ENCODE measurements around the gene KCTD21.

Gene KCTD21

GRCh38 chr11:78199653-78200015 lies 11.2 kb upstream of the KCTD21 start:
- DNase-seq (ENCODE audit: low read depth), result no peak
- H3K4me3 ChIP-seq (ENCODE audit: low read length), result no peak overlapping the region
- no peak for TF ChIP-seq CTCF (conservative IDR thresholded peaks at IDR 0.05; ENCODE audit: low read depth, low read length)

- no peak overlapping the region for H3K4me3 ChIP-seq (ENCODE audit: low read length)
- TF ChIP-seq CTCF (conservative IDR thresholded peaks at IDR 0.05; ENCODE audit: low read depth, low read length), result no peak
- no peak for DNase-seq (ENCODE audit: low read depth)
Observed at GRCh38 chr11:78199015-78199652, 10.7 kb upstream of the KCTD21 start.

DNA sequence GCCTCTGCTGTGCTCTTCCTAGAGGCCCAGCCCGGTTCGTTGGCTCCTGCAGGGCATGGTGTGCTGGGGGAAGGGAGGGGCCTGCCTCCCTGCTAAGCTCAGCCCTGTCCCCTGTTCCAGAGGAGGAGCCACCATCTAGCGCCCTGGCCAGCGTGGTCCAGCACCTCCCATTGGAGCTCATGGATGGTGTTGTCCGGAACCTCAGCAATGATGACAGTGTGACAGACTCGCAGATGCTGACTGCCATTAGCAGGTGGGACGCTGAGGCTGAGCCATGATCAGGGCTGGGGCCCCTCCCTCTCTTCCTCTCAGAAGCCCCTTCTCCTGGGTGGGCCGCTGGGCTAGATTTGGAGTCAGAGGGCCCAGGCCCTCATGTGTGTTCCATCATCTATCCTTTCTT lies 9.4 kb upstream of the KCTD21 start:
- TF ChIP-seq CTCF (conservative IDR thresholded peaks at IDR 0.05; ENCODE audit: low read depth, low read length), result no peak
- DNase-seq (ENCODE audit: low read depth), result no peak
- no peak overlapping the region for H3K4me3 ChIP-seq (ENCODE audit: low read length)

DNA sequence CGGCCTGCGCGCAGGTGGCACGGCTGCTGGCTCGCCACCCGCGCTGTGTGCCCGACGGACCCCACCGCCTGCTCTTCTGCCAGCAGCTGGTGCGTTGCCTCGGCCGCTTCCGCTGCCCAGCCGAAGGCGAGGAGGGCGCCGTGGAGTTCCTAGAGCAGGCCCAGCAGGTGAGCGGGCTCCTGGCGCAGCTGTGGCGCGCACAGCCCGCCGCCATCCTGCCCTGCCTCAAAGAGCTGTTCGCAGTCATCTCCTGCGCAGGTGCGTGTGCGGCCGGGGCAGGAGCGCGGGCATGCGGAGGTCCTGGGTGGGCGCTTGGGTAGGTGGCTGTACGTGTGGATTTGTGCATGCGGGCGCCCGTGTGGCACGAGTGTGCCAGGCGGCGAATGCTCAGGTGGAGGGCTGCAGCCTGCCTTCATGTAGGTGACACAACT lies 8.2 kb upstream of the KCTD21 start:
- H3K4me3 ChIP-seq (ENCODE audit: low read length), result no peak overlapping the region
- DNase-seq (ENCODE audit: low read depth), result no peak

DNA sequence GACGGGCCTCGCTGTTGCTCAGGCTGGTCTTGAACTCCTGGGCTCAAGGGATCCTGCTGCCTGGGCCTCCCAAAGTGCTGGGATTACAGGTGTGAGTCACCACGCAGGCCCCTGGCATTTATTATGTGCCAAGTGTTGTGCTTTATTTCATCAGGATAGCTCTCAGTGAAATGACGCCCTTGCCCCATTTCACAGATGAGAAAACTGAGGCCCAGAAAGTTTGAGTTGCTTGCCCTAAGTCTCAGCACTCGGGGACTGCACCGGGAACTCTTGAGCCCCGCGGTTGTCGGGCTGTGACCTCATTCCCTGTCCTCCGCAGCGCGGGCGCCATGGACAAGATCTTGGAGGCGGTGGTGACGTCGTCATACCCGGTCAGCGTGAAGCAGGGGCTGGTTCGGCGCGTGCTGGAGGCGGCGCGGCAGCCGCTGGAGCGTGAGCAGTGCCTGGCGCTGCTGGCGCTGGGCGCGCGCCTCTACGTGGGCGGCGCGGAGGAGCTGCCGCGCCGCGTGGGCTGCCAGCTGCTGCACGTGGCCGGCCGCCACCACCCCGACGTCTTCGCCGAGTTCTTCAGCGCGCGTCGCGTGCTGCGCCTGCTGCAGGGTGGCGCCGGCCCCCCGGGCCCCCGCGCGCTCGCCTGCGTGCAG lies 7.6 kb upstream of the KCTD21 start:
- H3K4me3 ChIP-seq (ENCODE audit: low read length), result no peak overlapping the region
- TF ChIP-seq CTCF (conservative IDR thresholded peaks at IDR 0.05; ENCODE audit: low read depth, low read length), result no peak
- DNase-seq (ENCODE audit: low read depth), result no peak

More for the DNA sequence above, 8.2 kb upstream of the KCTD21 start:
- TF ChIP-seq CTCF (conservative IDR thresholded peaks at IDR 0.05; ENCODE audit: low read depth, low read length), result no peak

GRCh38 chr11:78194490-78194889 lies 6.1 kb upstream of the KCTD21 start:
- no peak for TF ChIP-seq CTCF (conservative IDR thresholded peaks at IDR 0.05; ENCODE audit: low read depth, low read length)
- H3K4me3 ChIP-seq (ENCODE audit: low read length), result no peak overlapping the region
- DNase-seq (ENCODE audit: low read depth), result no peak

GRCh38 chr11:78193806-78194205 lies 5.4 kb upstream of the KCTD21 start:
- H3K4me3 ChIP-seq (ENCODE audit: low read length), result no peak overlapping the region
- TF ChIP-seq CTCF (conservative IDR thresholded peaks at IDR 0.05; ENCODE audit: low read depth, low read length), result no peak
- no peak for DNase-seq (ENCODE audit: low read depth)
